Astrocyte (in vitro differentiated cells and primary cell): ENCODE data around the gene PHEX. TPM values are rescaled to one million over a fixed set of nuclear protein-coding genes. Genes with fewer than 3 reads are reported as not detected.

Source experiments
- DNase-seq: peaks from one replicate; pipeline ENCODE4 v3.0.0-alpha.2; 2010; ENCODE audit warnings: low read depth
- FAIRE-seq: peaks from 2 replicates; lab custom pipeline; 2011; peaks lifted over from hg19 to GRCh38; lab: Jason Lieb, UNC
- H2AFZ ChIP-seq: 2 replicates; pipeline ENCODE4 v1.6.0; 2012; ENCODE audit warnings: low read depth, low read length, inconsistent platforms
- H3K27ac ChIP-seq: 2 replicates; pipeline ENCODE4 v1.5.1; 2011; ENCODE audit warnings: low read depth, low read length, inconsistent platforms
- H3K27me3 ChIP-seq: 2 replicates; pipeline ENCODE4 v1.6.0; 2011; ENCODE audit warnings: low read length, inconsistent platforms; ENCODE audit not compliant: insufficient read depth
- H3K36me3 ChIP-seq: 2 replicates; pipeline ENCODE4 v1.5.1; 2011; ENCODE audit warnings: low read length, inconsistent platforms; ENCODE audit not compliant: insufficient read depth
- H3K4me1 ChIP-seq: 2 replicates; pipeline ENCODE4 v1.5.1; 2011; ENCODE audit warnings: low read length, inconsistent platforms; ENCODE audit not compliant: insufficient read depth
- H3K4me2 ChIP-seq: 2 replicates; pipeline ENCODE4 v1.6.0; 2012; ENCODE audit warnings: low read length, inconsistent platforms
- H3K4me3 ChIP-seq: 2 replicates; pipeline ENCODE4 v1.5.1; 2011; ENCODE audit warnings: low read depth, mild to moderate bottlenecking, low read length, inconsistent platforms; ENCODE audit not compliant: insufficient read depth
- H3K79me2 ChIP-seq: 2 replicates; pipeline ENCODE4 v1.6.0; 2012; ENCODE audit warnings: mild to moderate bottlenecking, low read length, inconsistent platforms; ENCODE audit not compliant: insufficient read depth
- H3K9ac ChIP-seq: 2 replicates; pipeline ENCODE4 v1.6.0; 2012; ENCODE audit warnings: mild to moderate bottlenecking, low read length, inconsistent platforms
- H3K9me3 ChIP-seq: 2 replicates; pipeline ENCODE4 v1.5.1; 2012; ENCODE audit warnings: low read depth, mild to moderate bottlenecking, low read length, inconsistent platforms; ENCODE audit not compliant: insufficient read depth
- H4K20me1 ChIP-seq: 2 replicates; pipeline ENCODE4 v1.6.0; 2012; ENCODE audit warnings: low read length, inconsistent platforms; ENCODE audit not compliant: insufficient read depth
- H3K27ac Mint-ChIP-seq: one replicate; pipeline ENCODE4 v1.8.0; 2021; ENCODE audit warnings: mild to moderate bottlenecking, mixed read lengths; ENCODE audit not compliant: unreplicated experiment
- H3K27me3 Mint-ChIP-seq: one replicate; pipeline ENCODE4 v1.8.0; 2021; ENCODE audit warnings: low read depth, mixed read lengths; ENCODE audit not compliant: unreplicated experiment
- H3K36me3 Mint-ChIP-seq: one replicate; pipeline ENCODE4 v1.8.0; 2021; ENCODE audit warnings: low read depth, mixed read lengths; ENCODE audit not compliant: unreplicated experiment
- H3K4me1 Mint-ChIP-seq: one replicate; pipeline ENCODE4 v1.8.0; 2021; ENCODE audit warnings: low read depth, mixed read lengths; ENCODE audit not compliant: unreplicated experiment
- H3K4me3 Mint-ChIP-seq: one replicate; pipeline ENCODE4 v1.8.0; 2021; ENCODE audit warnings: mild to moderate bottlenecking, moderate library complexity, mixed read lengths; ENCODE audit not compliant: unreplicated experiment
- H3K9me3 Mint-ChIP-seq: one replicate; pipeline ENCODE4 v1.8.0; 2021; ENCODE audit warnings: mild to moderate bottlenecking, mixed read lengths; ENCODE audit not compliant: unreplicated experiment
- CTCF ChIP-seq: IDR thresholded peaks from 2 replicates; pipeline ENCODE4 v1.5.1; 2011; ENCODE audit warnings: low read depth, mild to moderate bottlenecking, inconsistent platforms, low read length, moderate library complexity; ENCODE audit not compliant: insufficient read depth
- EZH2 ChIP-seq: IDR thresholded peaks from 2 replicates; pipeline ENCODE4 v1.6.1; 2012; ENCODE audit warnings: mild to moderate bottlenecking, low read length, inconsistent platforms; ENCODE audit not compliant: insufficient read depth
- total RNA-seq: library from RNA; stranded (reverse); gene quantifications from 2 replicates; pipeline ENCODE4 v1.2.1, GENCODE V29; 2021

PHEX gene
- total RNA-seq, 1 donor from 2014 or later = 0.36 TPM

GRCh38 chrX:22136711-22137110, 104.6 kb downstream of the PHEX start:
- no peak for TF ChIP-seq CTCF
- no peak for TF ChIP-seq EZH2
- H3K36me3 Mint-ChIP-seq = no peaks in the 10 kb centered on the region
- Histone ChIP-seq H3K36me3 (no peaks in the 10 kb centered on the region), H3K27me3 (no peaks in the 10 kb centered on the region), H4K20me1 (no peaks in the 10 kb centered on the region), H3K27ac (peak overlapping the region; percentile 50), H3K79me2 (no peaks in the 10 kb centered on the region), H3K4me3 (no peak overlapping the region), H2AFZ (peak overlapping the region; percentile 35), H3K9ac (peak overlapping the region; percentile 50), H3K4me2 (peak overlapping the region; percentile 72), H3K9me3 (no peaks in the 10 kb centered on the region), H3K4me1 (peaks cover 17% of the 10 kb centered on the region)
- H3K27ac Mint-ChIP-seq = peak overlapping the region; percentile 72
- H3K27me3 Mint-ChIP-seq = no peaks in the 10 kb centered on the region
- H3K4me3 Mint-ChIP-seq = no peak overlapping the region
- no peaks in the 10 kb centered on the region for H3K9me3 Mint-ChIP-seq
- DNase-seq = no peak
- no peak for FAIRE-seq
- peaks cover 22% of the 10 kb centered on the region for H3K4me1 Mint-ChIP-seq

GRCh38 chrX:22139822-22140221, 107.7 kb downstream of the PHEX start:
- Histone ChIP-seq H3K79me2 (no peaks in the 10 kb centered on the region), H2AFZ (no peak overlapping the region), H3K4me1 (peaks cover 16% of the 10 kb centered on the region), H3K9ac (no peak overlapping the region), H3K4me2 (no peak overlapping the region), H3K4me3 (no peak overlapping the region), H3K27me3 (no peaks in the 10 kb centered on the region), H3K9me3 (no peaks in the 10 kb centered on the region), H4K20me1 (no peaks in the 10 kb centered on the region), H3K36me3 (no peaks in the 10 kb centered on the region), H3K27ac (no peak overlapping the region)
- FAIRE-seq = no peak
- no peaks in the 10 kb centered on the region for H3K9me3 Mint-ChIP-seq
- peaks cover 19% of the 10 kb centered on the region for H3K4me1 Mint-ChIP-seq
- no peak overlapping the region for H3K4me3 Mint-ChIP-seq
- no peaks in the 10 kb centered on the region for H3K27me3 Mint-ChIP-seq
- no peaks in the 10 kb centered on the region for H3K36me3 Mint-ChIP-seq
- DNase-seq = no peak
- H3K27ac Mint-ChIP-seq = no peak overlapping the region
- TF ChIP-seq EZH2 = no peak
- no peak for TF ChIP-seq CTCF

GRCh38 chrX:22141047-22141730, 109.1 kb downstream of the PHEX start:
- Histone ChIP-seq H3K79me2 (no peaks in the 10 kb centered on the region), H3K36me3 (no peaks in the 10 kb centered on the region), H3K9me3 (no peaks in the 10 kb centered on the region), H3K27ac (no peak overlapping the region), H3K27me3 (no peaks in the 10 kb centered on the region), H3K4me3 (no peak overlapping the region), H3K4me2 (no peak overlapping the region), H3K9ac (no peak overlapping the region), H2AFZ (no peak overlapping the region), H3K4me1 (peaks cover 5% of the 10 kb centered on the region), H4K20me1 (no peaks in the 10 kb centered on the region)
- Mint-ChIP-seq H3K4me3 (no peak overlapping the region), H3K4me1 (peaks cover 6% of the 10 kb centered on the region), H3K27ac (no peak overlapping the region), H3K9me3 (no peaks in the 10 kb centered on the region), H3K36me3 (no peaks in the 10 kb centered on the region), H3K27me3 (no peaks in the 10 kb centered on the region)
- peak; percentile 92 for FAIRE-seq
- no peak for TF ChIP-seq EZH2
- no peak for TF ChIP-seq CTCF
- DNase-seq = no peak
